Mucosa of stomach (tissue), 1 donor: ENCODE results near the gene METTL17.

Source experiments
- H3K27me3 ChIP-seq: one replicate; pipeline ENCODE4 v1.7.0; 2013; ENCODE audit warnings: mild to moderate bottlenecking, low read length; ENCODE audit not compliant: control insufficient read depth, insufficient read depth
- H3K36me3 ChIP-seq: one replicate; pipeline ENCODE4 v1.7.0; 2013; ENCODE audit warnings: low read length; ENCODE audit not compliant: control insufficient read depth, insufficient read depth
- H3K4me1 ChIP-seq: one replicate; pipeline ENCODE4 v1.7.0; 2013; ENCODE audit warnings: mild to moderate bottlenecking, low read length; ENCODE audit not compliant: control insufficient read depth, insufficient read depth
- H3K4me3 ChIP-seq: one replicate; pipeline ENCODE4 v1.7.0; 2013; ENCODE audit warnings: low read length
- H3K9ac ChIP-seq: one replicate; pipeline ENCODE4 v1.7.0; 2013; ENCODE audit warnings: mild to moderate bottlenecking, low read length, moderate library complexity
- H3K9me3 ChIP-seq: one replicate; pipeline ENCODE4 v1.7.0; 2013; ENCODE audit warnings: mild to moderate bottlenecking, low read length, moderate library complexity; ENCODE audit not compliant: control insufficient read depth
- donor health status: Pancreatic carcinoma.

Gene METTL17

DNA sequence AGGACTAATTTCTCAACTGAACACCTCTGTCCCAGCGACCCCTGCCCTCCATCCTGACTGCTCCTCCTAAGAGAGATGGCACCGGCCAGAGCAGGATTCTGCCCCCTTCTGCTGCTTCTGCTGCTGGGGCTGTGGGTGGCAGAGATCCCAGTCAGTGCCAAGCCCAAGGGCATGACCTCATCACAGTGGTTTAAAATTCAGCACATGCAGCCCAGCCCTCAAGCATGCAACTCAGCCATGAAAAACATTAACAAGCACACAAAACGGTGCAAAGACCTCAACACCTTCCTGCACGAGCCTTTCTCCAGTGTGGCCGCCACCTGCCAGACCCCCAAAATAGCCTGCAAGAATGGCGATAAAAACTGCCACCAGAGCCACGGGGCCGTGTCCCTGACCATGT is 53.1 kb downstream of the METTL17 start:
- H3K9me3 ChIP-seq, result no peaks in the 10 kb centered on the region
- no peak overlapping the region for H3K9ac ChIP-seq
- peaks cover 29% of the 10 kb centered on the region for H3K4me1 ChIP-seq
- H3K4me3 ChIP-seq, result no peak overlapping the region
- no peaks in the 10 kb centered on the region for H3K36me3 ChIP-seq
- H3K27me3 ChIP-seq, result no peaks in the 10 kb centered on the region

DNA sequence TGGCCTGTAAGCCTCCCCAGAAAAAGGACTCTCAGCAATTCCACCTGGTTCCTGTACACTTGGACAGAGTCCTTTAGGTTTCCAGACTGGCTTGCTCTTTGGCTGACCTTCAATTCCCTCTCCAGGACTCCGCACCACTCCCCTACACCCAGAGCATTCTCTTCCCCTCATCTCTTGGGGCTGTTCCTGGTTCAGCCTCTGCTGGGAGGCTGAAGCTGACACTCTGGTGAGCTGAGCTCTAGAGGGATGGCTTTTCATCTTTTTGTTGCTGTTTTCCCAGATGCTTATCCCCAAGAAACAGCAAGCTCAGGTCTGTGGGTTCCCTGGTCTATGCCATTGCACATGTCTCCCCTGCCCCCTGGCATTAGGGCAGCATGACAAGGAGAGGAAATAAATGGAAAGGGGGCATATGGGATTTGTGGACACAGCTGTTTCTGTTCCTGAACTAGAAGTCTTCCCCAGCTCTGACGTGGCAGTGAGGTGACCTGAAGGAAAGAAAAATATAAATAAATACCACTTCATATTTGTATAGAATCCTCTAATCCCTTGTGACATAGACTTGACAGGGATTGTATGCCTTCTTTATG is 53.7 kb downstream of the METTL17 start:
- H3K27me3 ChIP-seq, result no peaks in the 10 kb centered on the region
- H3K4me3 ChIP-seq, result no peak overlapping the region
- no peak overlapping the region for H3K9ac ChIP-seq
- no peaks in the 10 kb centered on the region for H3K9me3 ChIP-seq
- no peaks in the 10 kb centered on the region for H3K36me3 ChIP-seq
- peaks cover 32% of the 10 kb centered on the region for H3K4me1 ChIP-seq

DNA sequence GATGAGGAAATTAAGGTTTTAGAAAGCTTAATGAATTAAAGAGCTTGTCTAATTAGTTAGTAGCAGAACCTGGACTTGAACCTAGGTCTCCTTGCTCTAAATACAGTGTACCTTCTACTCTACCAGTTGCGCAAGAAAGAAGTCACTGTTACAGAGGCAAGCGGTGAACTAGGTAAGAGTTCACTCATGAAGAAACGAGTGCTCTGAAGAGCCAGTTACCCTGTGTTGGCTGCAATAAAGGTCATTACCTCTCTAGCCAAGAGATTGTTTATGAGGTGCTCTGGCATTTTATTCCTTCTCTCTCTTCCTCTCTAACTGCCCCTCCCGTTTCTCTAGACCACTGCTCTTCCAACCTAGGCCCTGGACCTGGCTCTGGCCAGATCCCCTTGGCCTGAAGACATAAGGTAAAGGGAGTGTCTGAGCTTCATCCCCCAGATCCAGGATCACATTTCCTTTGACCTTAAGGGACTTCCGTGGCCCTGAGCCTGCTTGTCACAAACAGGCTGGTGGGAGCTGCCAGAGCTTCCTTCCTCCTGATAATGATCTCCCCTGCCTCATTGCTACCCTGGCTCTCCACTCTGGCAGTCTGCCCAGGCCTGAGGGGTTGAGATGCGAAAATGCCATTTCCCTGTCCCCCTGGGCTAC is 54.3 kb downstream of the METTL17 start:
- Histone ChIP-seq H3K4me1 (peaks cover 29% of the 10 kb centered on the region), H3K27me3 (no peaks in the 10 kb centered on the region), H3K9me3 (no peaks in the 10 kb centered on the region), H3K36me3 (no peaks in the 10 kb centered on the region), H3K4me3 (no peak overlapping the region), H3K9ac (no peak overlapping the region)
